ENCODE results near the gene CYTH4.

GRCh38 chr22:37304595-37305343 lies 22.5 kb downstream of the CYTH4 start:
- TF ChIP-seq CTCF (IDR thresholded peaks at IDR 0.05; ENCODE audit: low read depth, low read length, missing input control) (no peak), FOXA1 (IDR thresholded peaks at IDR 0.05) (no peak), ATF3 (IDR thresholded peaks at IDR 0.05) (no peak), YY1 (IDR thresholded peaks at IDR 0.05) (no peak), ZBTB33 (IDR thresholded peaks at IDR 0.05) (no peak), MAX (IDR thresholded peaks at IDR 0.05) (no peak), RAD21 (IDR thresholded peaks at IDR 0.05) (no peak), FOXA2 (IDR thresholded peaks at IDR 0.05) (no peak), GABPA (IDR thresholded peaks at IDR 0.05 in 1 of 2, conservative IDR thresholded peaks at IDR 0.05 in 1 of 2) (no peak), SP1 (IDR thresholded peaks at IDR 0.05) (no peak), NR2F2 (IDR thresholded peaks at IDR 0.05) (no peak), REST (IDR thresholded peaks at IDR 0.05) (no peak), TAF1 (conservative IDR thresholded peaks at IDR 0.05) (no peak)
